ENCODE measurements around the gene ZNF853.

Gene ZNF853

DNA sequence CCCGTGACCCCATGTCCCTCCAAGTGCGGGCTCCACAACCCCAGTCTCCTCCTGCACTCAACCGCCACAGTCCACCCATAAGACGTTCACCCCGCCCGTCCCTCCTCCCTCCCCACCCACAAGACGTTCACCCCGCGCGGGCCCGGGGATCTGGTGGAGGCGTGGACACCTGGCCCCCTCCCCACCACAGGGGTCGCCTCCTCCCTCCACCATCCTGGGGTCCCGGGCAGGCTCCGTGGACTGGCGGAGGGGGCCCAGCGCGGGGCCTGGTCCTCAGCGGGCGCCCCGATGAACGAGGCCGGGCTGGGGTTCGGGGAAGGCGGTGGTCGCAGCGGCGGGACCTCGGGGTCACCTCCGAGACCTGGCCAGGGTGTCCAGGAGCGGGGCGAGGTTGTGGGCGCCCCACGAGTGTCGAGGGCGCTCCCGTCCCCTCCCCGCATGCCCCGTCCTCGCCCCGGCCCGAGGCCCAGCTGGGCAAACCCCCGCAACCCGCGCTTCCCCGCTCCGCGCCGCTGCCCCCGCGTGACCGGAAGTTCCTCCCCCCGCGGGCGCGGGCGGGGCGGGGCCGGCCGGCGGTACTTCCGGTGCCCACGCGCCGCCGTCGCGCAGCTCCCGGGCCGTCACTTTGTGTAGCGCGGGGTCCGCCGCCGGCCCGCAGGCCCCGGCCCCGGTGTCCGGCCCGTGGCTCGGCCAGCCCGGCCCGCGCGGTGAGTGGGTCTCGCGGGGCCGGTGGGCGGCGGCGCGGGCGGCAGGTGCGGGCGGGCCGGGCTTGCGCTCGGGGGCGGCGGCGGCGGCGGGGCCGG lies 21.5 kb downstream of the ZNF853 start, which contains the start of gene ZNF316:
Gene ZNF316 (plus strand): TSS at position 578 of the 803 bp plus-strand sequence. CDS start 5,092 bp downstream, outside the sequence.
- peak; percentile 36 for DNase-seq (ENCODE audit: low spot score)

DNA sequence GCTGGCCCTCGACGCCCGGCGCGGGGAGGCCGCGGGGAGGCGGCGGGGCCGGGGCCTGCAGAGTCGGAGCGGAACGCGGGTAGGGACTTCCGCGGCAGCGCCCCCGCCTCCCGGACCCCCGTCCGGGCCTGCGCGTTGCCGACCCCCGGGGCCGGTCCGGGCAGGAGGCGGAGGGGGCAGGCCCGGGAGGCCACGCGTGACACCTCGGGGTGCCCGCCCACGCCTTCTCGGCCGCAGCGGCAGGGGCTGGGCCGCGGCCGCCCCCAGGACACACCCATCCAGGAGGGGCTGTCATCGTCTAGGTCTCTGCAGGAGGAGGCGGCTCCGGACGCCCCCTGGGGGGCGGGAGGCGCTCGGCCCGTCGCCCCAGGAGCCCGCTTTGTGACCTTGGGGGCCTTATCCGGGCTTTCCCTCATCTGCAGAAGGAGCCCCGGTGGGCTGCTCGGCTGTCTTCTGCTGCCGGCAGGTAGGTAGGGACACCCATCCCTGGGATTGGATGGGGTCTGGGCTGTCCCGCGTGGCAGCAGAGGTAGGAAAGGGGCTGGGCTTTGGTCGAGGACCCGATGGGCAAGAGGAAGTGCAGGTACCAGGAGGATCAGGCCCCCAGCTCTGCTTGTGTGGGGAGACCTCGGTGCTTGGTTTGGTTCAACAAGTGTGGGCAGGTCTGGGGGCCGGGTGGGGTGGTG lies 22.3 kb downstream of the ZNF853 start:
- DNase-seq (ENCODE audit: low spot score) = no peak

DNA sequence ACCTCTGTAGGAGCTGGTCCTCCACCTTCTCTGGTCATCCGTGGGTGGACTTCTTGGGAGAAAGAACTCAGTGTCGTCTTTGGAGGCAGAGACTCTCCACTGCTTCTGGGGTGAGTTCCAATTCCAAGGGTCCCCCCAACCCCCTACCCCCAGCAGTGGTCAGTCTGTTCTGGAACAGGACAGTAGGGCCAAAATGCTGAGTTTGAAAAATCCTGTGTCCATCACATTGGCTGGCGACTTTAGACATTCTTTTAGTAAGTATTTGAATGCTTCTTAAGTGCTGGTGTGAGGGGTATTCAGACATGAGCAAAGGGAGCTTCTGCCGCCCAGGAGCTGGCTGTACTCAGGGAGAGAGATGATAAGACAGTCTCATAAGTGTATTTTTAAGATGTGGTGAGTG lies 23.6 kb downstream of the ZNF853 start:
- no peak for DNase-seq (ENCODE audit: low spot score)

DNA sequence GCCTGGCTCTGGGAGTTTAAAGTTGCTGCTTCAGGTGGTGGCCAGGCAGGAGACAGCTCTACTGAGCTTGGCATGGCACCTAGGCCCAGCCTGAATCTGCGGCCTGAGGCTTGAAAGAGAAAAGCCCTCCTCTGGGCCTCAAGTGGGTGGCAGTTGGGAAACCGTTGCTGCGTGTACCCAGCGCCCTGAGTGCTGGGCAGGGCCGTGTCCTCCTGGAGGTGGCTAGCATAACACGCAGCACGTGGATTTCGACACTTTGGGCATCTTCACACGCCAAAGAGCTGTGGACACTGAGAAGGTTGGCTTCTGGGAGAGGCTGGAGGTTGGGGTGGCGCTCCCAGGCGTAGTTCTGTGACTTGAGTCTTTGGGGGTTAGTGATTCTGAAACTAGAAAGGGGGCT lies 24.2 kb downstream of the ZNF853 start:
- no peak for DNase-seq (ENCODE audit: low spot score)

DNA sequence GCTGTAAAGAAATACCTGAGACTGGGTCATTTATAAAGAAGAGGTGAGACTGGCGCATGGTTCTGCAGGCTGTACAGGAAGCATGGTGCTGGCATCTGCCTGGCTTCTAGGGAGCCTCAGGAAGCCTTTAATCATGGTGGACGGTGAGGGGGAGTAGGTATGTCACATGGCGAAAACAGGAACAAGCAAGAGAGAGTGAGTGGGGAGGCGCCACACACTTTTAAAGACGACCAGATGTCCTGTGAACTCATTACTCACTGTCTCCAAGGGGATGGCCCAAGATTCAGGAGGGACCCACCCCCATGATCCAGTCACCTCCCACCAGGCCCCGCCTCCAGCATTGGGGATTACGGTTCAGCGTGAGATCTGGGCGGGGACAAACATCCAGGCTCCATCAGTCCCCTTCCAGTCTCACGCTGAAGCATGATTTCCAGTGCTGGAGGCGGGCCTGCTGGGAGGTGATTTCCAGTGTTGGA lies 24.9 kb downstream of the ZNF853 start:
- DNase-seq (ENCODE audit: low spot score) = no peak

DNA sequence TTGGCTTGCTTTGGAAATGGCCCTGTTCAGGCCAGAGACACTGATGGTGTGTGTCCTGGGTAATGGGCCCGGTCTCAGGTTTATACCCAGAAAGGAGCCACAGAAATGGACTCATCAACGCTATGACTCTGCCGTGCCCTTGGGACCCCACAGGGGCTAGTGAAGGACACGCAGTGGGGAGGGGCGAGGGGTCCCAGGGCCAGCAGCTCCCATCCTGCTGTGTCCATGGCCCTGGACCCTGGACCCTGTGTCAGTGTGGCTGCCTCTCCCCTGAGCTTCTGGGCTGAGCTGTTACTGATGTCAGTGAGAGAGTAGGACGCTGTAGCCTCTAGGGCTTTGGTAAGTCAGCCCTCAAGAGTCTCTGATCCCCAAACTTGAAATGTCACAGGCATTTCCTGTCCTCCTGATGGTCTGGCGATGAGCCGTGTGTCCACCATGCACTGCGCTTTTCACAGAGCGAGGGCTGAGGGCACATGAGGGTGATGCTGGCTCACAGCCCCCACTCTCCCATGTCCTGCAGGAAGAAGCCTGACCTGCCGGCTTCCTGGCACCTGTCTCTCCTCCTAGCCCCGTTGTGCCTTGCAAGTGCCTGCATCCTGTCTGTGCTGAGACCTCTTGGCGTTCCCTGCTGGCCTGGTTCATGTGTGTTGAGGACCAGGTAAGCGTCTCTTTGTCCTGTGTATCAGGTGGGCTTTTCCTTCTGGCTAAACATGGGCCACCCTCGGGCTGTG lies 26.1 kb downstream of the ZNF853 start:
- no peak for DNase-seq (ENCODE audit: low spot score)

DNA sequence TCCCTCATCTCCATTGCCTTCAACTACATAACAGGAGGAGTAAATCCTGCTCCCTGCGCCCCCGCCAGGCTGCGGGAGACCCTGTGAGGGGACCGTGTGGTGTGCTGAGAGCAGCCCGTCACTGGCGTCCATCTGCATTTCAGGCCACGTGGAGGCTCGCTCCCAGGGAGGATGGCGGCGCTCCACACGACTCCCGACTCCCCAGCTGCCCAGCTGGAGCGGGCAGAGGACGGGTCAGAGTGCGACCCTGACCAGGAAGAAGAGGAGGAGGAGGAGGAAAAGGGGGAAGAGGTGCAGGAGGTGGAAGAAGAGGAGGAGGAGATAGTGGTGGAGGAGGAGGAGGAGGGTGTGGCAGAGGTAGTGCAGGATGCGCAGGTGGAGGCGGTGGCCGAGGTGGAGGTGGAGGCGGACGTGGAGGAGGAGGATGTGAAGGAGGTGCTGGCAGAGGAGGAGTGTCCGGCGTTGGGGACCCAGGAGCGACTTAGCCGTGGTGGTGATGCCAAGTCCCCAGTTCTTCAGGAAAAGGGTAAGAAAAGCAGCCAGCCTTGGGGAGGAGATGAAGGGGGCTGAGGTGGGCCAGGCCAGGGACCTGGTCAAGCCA lies 26.9 kb downstream of the ZNF853 start:
- no peak for DNase-seq (ENCODE audit: low spot score)

DNA sequence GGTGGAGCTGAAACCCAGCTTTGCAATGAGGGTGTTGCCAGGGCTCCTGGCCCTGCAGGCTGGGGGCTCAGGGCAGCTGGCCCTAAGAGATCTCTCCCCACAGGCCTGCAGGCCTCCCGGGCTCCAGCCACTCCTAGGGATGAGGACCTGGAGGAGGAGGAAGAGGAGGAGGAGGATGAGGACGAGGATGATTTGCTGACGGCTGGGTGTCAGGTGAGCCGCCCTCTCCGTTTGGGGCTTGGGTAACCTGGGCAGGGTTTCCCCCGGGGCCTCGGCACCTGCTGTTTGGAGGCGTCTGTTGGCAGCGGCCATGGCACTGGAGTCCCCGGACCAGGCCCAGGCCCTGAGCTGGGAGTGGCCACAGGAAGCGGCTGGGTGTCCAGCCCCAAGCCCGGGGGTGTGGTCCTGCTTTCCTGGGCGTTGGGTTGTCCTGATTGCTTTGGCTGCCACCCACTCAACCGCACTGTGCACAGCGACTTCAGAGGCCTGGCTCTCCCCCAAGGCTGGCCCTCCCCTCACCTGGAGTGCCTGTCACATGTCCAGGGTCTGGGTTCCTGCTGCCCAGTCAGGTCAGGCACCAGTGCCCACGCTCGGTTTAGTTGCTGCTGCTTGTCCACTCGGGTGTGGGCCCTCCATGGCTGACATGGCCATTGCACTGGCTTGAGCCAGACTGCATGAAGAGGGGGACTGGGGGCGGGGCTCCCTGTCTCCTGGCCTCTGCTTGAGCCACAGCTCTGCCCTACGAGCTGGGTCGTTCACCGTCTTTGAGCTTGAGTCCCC lies 27.6 kb downstream of the ZNF853 start:
- DNase-seq (ENCODE audit: low spot score) = no peak

DNA sequence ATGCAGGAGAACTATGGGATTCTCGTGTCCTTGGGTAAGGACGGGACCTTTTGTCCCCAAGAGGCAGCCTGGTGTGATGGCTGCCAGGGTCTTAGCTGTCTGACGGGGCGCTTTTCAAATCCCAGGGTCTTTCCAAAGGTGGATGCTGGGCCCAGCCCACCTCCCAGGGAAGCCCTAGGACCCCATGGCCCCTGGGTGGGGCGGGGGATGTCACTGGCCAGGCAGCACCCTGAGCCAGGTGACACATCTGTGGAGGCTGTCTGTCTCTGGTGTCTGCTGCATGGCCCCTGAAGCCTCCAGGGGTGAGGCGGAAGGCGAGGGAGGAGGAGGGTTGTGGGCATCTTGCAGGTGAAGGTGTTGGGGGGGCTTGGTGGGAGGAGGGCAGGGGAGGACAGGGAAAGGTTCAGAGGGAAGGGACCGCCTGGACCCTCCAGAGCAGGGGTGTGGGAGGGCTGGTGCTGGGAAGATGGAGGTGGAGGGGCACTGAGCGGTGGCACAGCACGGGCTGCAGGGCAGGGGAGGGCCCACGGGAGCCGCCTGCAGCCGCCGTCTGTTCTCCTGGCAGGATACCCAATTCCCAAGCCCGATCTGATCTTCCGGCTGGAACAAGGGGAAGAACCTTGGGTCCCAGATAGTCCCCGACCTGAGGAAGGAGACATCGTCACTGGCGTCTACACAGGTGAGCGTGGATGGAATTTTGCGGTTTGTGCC lies 28.7 kb downstream of the ZNF853 start:
- DNase-seq (ENCODE audit: low spot score) = peak; percentile 38

DNA sequence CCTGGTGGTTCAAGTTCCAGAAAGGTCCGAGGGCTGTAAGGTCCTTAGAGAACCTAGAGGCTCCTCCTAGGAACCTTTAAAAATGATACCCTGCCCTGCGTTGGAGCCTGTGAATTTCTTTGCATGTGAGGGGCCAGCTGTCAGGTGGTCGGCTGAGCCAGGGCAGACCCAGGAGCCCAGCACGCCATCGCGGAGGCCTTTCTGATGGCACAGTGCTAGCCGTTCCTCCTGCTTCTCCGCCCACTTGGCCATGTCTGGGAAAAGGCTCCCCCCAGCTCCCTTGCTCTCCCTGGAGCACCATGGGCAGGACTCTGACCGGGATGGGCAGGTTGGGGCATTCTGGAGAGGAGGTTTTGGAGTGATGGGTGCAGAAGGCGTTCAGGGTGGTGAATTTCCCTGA lies 29.3 kb downstream of the ZNF853 start:
- no peak for DNase-seq (ENCODE audit: low spot score)

DNA sequence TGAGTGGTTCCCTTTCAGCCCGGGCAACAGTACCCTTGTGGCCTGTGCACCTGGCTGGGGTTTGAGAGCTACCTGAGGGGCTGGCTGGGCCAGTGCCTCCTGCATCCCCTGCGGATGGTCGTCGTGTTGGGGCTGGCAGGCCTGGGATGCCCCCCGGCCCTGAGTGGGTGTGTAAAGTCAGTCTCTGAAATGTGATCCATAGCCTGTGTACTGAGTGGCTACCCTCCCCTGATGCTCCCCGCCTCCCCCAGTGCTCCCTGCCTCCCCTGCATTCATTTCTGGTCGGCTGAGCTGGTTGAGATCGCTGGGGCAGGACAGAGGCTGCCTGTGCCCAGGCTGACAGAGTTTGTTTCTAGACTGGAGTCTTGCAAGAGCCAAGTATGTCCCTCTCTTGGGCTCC lies 31.1 kb downstream of the ZNF853 start:
- no peak for DNase-seq (ENCODE audit: low spot score)

DNA sequence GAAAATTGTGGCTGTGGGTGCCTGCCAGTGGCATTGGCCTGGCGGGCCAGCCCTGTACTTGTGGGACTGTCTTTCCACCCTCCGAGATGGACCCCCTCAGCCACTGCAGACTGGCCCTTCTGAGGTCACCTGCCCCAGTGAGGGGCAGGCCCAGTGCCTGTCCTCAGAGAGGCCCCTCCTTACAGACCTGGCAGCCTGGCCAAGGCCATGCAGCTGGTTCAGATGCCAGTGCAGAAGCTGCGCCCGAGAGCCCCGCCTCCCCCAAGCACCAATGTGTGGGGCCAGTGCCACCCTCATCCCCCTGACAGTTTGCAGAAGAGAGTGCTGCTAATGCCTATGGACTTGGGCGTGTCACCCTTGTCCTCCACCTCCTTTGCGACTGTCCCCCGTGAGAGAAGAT lies 31.7 kb downstream of the ZNF853 start:
- no peak for DNase-seq (ENCODE audit: low spot score)

DNA sequence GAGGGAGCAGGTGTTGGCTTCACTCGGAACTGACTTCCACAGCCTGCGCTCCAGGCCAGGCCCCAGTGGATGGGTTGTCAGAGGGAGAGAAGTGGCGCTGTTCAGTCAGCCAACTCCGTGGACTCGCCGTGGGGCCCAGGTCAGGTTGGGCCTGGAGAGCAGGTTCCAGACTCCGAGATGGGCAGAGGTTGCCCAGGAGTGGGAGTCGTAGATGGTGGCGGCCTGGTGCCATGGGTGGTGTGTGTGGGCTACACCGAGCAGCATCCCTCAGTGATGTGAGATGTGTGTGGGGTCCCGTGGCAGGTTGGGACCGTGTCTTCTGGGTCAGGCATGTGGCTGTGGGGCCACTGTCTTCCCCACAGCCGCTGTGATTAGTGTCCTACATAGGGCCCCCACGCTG lies 32.1 kb downstream of the ZNF853 start:
- DNase-seq (ENCODE audit: low spot score) = no peak

DNA sequence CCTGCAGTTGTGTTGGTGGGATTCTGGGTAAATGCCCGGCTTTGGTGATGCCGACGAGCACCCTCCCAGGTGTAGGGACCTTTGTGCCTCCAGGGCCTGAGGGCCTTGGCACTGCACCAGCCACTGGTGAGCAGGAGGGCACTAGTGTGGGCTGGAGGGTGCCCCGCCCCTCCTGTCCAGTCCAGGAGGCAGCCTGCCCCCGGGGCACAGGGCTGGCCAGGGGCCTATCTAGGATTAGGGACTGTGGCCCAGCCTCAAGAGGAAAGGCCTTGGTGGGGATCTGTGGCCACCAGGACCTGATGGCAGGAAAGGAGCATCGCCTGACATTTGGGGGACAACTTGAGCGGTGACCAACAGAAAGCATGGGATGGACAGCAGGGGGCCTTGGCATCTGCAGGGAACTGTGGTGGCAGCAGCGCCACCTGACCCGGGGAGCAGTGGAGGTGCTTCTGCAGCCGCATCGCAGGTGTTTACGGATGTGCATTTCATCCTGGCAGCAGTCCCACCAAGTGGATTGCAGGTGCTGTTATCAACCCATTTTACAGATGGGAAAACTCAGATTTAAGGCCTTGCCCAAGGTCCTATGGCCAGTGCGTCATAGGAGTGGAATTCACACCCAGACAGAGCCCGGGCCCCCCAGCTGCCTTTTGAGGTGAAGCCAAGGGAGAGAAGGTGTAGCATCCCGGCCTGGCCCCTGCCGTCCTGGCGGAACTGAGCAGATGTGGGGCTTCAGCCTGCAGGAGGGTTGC lies 32.8 kb downstream of the ZNF853 start:
- DNase-seq (ENCODE audit: low spot score) = no peak

DNA sequence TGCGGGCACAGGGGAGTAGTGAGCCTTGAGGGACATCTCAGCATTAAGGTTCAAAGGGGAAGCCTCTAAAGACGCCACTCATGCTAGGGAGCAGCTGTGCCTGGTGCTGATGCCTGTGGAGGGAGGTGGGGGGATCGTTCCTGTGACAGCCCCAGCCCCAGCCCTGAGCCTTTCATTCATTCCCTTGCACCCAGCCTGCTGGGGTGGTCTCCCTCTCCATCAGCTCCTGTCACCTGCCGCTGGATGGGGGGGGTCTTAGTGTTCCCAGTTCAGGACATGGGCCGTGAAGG lies 33.4 kb downstream of the ZNF853 start:
- DNase-seq (ENCODE audit: low spot score) = no peak

DNA sequence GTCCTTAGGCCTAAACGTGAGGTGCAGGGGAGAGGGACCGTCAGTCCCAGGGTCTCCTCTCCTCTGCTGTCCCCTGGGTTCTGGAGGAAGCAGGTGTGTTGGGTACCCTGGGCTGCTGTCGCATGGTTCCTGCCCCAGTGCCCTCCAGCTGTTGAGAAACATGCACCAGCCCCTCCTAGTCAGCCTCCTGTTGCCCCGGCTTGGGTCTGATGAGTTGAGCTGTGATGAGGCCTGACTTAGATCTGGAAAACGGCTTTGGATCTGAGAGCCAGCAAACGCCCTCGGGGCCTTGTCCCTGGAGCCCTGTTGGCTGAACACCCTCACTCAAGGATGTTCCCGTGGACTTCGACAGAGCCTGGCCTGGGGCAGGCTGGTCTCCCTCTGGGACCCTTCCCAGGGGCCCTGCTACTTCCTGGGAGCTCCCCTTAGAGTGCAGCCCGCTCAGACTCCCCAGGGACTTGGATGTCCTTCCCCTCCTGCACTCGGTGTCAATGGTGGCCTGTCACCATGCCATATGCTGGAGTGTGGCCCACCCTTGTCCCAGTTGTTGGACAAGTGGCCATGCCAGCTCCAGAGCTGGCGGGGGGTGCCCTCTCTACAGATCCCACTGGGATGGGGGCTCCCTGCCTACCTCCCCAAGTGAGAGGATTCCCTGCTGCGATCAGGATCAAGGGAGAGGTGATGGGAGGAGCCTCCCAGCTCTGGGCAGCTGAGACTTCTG lies 34.0 kb downstream of the ZNF853 start:
- no peak for DNase-seq (ENCODE audit: low spot score)

DNA sequence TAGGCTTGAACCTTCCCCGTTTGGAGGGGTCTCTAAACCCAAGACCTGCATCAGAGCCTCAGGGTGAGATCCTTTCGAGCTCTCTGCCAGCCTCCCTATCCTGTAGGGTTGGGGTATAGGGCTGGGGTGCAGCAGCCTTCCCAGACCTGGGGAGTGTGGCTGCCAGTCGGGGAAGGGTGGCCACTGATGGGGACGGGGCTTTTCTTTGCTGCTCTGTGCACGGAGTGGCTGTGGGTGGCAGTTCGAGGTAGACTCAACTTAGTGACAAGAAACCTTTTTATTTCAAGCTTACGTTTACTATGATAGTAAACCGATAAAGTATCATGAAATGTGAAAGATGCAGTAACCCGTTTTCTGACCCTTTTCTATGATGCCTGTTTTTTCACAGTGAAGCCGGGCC lies 34.7 kb downstream of the ZNF853 start:
- no peak for DNase-seq (ENCODE audit: low spot score)

DNA sequence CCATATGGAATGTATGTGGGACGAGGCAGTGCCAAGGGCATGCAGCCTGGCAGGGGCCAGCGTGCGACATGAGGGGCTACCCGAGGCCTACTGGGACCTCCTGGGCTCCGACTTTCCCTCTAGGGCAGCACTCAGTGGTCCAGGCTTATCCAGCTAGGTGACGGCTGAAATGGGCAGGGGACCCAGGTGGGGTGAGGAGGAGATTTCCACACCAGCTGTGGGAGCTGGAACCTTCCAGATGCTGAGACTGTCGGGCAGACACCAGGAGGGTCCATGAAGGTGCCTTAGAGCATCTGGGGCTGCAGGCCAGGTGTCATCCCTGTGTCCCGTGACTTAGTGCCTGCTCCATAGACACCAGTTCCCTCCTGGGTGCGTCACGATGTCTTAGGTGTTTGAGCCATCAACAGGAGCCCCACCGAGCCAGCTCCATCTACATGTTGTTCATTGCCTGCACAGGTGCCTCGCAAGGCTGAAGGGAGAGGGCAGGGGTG lies 35.2 kb downstream of the ZNF853 start:
- no peak for DNase-seq (ENCODE audit: low spot score)

DNA sequence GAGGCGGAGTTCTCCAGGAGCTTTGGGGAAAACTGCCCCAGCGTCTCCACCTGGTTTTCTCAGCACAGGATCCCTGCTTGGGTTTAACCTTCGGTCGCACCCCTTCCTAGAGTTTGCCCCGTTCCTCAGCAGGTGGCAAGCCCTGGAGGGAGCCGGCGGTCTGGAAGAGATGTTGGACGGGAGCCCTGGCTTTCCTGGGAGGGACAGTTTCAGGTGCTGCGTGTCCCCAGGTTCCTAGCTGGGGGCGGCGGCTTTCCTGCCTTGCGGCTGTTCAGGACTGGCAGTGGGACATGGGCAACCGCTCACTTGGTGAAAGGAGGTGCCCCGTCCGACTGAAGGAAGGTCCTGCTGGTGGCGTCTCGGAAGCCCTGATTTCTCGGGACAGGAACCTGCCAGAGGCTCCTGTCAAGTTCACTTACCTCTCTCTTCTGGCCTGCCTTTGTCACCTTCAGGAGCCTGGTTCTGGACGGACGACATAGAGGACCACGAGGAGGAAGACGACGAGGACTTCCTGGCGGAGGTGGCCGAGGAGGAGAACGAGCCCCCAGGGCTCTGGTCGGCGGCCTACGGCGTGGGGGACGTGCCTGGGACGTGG lies 36.5 kb downstream of the ZNF853 start:
- no peak for DNase-seq (ENCODE audit: low spot score)

All from cerebellar cortex (tissue), 1 donor.